Measurements from ENCODE around the gene TLR3. TPM values are rescaled to one million over a fixed set of nuclear protein-coding genes. Genes with fewer than 3 reads are reported as not detected.
A peak's percentile ranks its signal among the peaks of the same experiment; 100 is the strongest.

TLR3 gene
- total and polyA plus RNA-seq, 3 experiments from 2014 or later = 0.11 to 5.2 (median 0.33) TPM

DNA sequence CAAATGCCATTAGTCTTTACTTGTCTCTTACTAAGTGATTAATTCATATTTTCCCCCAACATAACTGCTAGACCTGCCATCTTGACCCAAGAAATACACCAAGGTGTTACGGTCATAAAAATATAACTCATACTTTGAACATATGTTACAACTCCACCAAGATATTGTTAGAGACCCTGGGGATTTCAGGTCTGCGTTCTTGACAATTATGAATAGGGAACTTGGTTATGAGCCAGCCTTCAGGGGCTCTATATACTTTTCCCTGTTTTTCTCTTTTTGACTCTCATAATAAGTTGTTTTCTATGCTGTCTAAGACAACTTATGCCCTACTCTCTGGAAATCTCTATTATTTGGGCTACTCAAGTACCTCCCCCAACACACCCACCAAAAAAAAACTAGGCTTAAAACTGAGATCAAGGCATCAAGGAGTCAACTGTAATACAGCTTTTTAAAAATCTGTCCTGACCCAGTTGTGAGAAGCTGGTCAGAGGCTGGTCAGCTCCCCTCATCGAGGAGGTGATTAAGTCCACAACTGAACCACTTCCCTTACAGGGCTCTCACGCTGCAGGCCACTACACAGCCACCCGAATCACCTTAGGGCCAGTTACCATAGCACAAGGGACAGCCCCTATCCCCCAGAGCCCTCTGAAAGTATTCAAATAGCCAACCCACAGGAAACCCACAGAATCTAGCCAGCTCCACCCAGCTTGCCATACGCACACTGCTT is 10.5 kb upstream of the TLR3 start:
- H3K27me3 Mint-ChIP-seq = peaks cover 5 to 15% of the 10 kb centered on the region in 2 donors
- H3K4me3 Mint-ChIP-seq = peak overlapping the region in 1 of 7 donors; percentile 39
- no peaks in the 10 kb centered on the region for H3K36me3 ChIP-seq (ENCODE audit: insufficient read depth, low read length)
- H3K4me1 Mint-ChIP-seq = peaks cover 10 to 13% (median 10%) of the 10 kb centered on the region in 3 donors
- H3K4me1 ChIP-seq (ENCODE audit: insufficient read depth, low read length) = peaks cover 4% of the 10 kb centered on the region
- H3K27me3 ChIP-seq (ENCODE audit: insufficient read depth, low read length, poor library complexity, severe bottlenecking) = no peaks in the 10 kb centered on the region
- POLR2A ChIA-PET = no interaction called here
- peaks cover 0 to 3% (median 2%) of the 10 kb centered on the region in 3 donors for H3K36me3 Mint-ChIP-seq
- H3K4me3 ChIP-seq (ENCODE audit: low read length) = no peak overlapping the region
- CTCF ChIA-PET = no interaction called here
- H3K27ac ChIP-seq (ENCODE audit: low read depth, low read length) = no peak overlapping the region
- DNase-seq = no peak
- peaks cover 0 to 7% (median 0%) of the 10 kb centered on the region in 5 donors for H3K9me3 Mint-ChIP-seq
- no peaks in the 10 kb centered on the region for H3K9me3 ChIP-seq (ENCODE audit: low read length)
- peak overlapping the region in 2 of 8 donors; percentile 1 to 48 for H3K27ac Mint-ChIP-seq

DNA sequence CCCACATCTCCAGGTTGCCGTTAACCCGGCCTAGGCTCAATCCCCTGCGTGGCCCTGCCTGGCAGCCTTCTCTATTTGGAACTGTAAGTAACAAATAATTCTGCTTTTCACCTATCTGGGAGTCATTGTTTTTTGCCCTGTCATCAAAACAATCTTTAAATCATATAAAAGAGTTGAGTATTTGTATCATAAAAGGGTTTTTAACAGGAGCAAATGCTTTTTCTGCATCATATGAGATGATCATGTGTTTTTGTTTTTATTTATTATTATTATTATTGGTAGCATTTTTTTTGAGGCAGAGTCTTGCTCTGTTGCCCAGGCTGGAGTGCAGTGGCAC is 10.0 kb upstream of the TLR3 start:
- ChIA-PET POLR2A (no interaction called here), CTCF (no interaction called here)
- no peaks in the 10 kb centered on the region for H3K9me3 ChIP-seq (ENCODE audit: low read length)
- Mint-ChIP-seq H3K9me3 (peaks cover 0 to 7% (median 0%) of the 10 kb centered on the region in 5 donors), H3K4me3 (peak overlapping the region in 1 of 7 donors; percentile 15), H3K27me3 (peaks cover 8 to 19% of the 10 kb centered on the region in 2 donors), H3K4me1 (peaks cover 10 to 13% (median 10%) of the 10 kb centered on the region in 3 donors), H3K27ac (peak overlapping the region in 2 of 8 donors; percentile 48 to 55), H3K36me3 (peaks cover 0 to 3% (median 2%) of the 10 kb centered on the region in 3 donors)
- H3K27me3 ChIP-seq (ENCODE audit: insufficient read depth, low read length, poor library complexity, severe bottlenecking) = no peaks in the 10 kb centered on the region
- DNase-seq = no peak
- no peak overlapping the region for H3K4me3 ChIP-seq (ENCODE audit: low read length)
- H3K36me3 ChIP-seq (ENCODE audit: insufficient read depth, low read length) = no peaks in the 10 kb centered on the region
- H3K4me1 ChIP-seq (ENCODE audit: insufficient read depth, low read length) = peaks cover 4% of the 10 kb centered on the region
- H3K27ac ChIP-seq (ENCODE audit: low read depth, low read length) = no peak overlapping the region

DNA sequence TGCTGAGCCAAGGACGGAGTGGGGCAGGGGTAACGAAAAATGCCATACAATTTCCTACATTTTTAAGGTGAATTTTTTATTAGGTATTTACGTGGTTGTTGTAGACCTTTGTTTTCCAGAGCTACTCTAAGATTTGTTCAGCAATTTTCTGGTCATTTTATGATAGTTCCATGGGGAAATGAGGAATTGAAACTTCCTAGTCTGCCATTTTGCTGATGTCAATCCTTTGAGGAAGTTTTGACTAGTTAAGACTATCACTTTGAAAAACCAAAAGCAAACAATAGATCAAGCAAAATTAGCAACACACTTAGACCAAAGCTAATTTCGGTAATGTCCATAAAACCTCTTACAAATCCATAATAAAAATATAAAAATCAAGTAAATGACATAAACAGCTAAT is 7.0 kb upstream of the TLR3 start:
- Histone ChIP-seq H3K36me3 (ENCODE audit: insufficient read depth, low read length) (no peaks in the 10 kb centered on the region), H3K9me3 (ENCODE audit: low read length) (no peaks in the 10 kb centered on the region), H3K4me1 (ENCODE audit: insufficient read depth, low read length) (peaks cover 4% of the 10 kb centered on the region), H3K27ac (ENCODE audit: low read depth, low read length) (no peak overlapping the region), H3K27me3 (ENCODE audit: insufficient read depth, low read length, poor library complexity, severe bottlenecking) (no peaks in the 10 kb centered on the region), H3K4me3 (ENCODE audit: low read length) (no peak overlapping the region)
- H3K36me3 Mint-ChIP-seq = peaks cover 0 to 3% (median 2%) of the 10 kb centered on the region in 3 donors
- ChIA-PET POLR2A (interaction anchor here (0.8 kb wide), 1 partner anchor 43 kb away, joined by 3 read pairs; no protein-coding TSS in a partner anchor), CTCF (interaction anchor here (0.8 kb wide), 1 partner anchor 76 kb away, joined by 3 read pairs; no protein-coding TSS in a partner anchor)
- peaks cover 10 to 13% (median 10%) of the 10 kb centered on the region in 3 donors for H3K4me1 Mint-ChIP-seq
- peaks cover 0 to 3% (median 0%) of the 10 kb centered on the region in 5 donors for H3K9me3 Mint-ChIP-seq
- no peak for DNase-seq
- H3K27ac Mint-ChIP-seq = no peak overlapping the region
- peaks cover 8 to 34% of the 10 kb centered on the region in 2 donors for H3K27me3 Mint-ChIP-seq
- no peak overlapping the region for H3K4me3 Mint-ChIP-seq

DNA sequence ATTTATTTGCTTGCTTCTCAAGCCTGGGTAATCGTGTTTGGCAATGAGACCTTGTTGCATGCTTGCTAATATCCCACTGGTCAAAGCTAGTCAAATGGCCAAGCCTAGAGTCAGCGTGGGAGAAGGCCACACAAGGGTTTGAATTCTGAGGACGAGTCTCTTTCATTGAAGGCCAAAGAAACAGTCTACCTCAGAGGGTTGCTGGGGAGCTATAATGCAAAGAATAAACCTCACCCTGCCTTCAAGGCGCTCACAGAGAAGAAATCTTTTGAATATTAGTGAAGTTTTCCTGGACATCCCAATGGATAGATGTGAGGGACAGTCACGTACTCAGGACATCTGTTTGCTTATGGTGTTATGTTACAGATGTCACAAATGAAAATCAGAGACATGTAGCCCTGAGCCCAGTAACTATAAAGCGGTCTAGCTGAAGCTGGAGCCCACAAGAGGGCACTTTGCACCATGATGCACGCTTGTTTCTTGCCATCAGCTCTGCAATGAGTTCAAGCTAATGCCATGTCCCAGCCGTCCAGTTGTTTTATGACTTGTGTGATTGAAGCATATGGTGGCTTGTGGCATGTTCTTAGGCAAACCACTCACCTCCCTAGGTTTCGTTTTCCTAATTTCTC is 1.1 kb upstream of the TLR3 start:
- Histone ChIP-seq H3K27ac (ENCODE audit: low read depth, low read length) (no peak overlapping the region), H3K36me3 (ENCODE audit: insufficient read depth, low read length) (no peaks in the 10 kb centered on the region), H3K4me3 (ENCODE audit: low read length) (peak overlapping the region; percentile 67), H3K27me3 (ENCODE audit: insufficient read depth, low read length, poor library complexity, severe bottlenecking) (no peaks in the 10 kb centered on the region), H3K9me3 (ENCODE audit: low read length) (no peaks in the 10 kb centered on the region), H3K4me1 (ENCODE audit: insufficient read depth, low read length) (peaks cover 16% of the 10 kb centered on the region)
- ChIA-PET POLR2A (interaction anchor here (1.9 kb wide), 1 partner anchor 123 kb away, joined by 7 read pairs; the partner anchor contains the start of gene CYP4V2), CTCF (interaction anchor here (0.7 to 3.2 kb wide), 10 partner anchors 16 to 519 kb away, joined by 3 to 13 read pairs (median 4); partner anchors contain the start of gene CYP4V2)
- Mint-ChIP-seq H3K4me3 (peak overlapping the region; percentile 73 to 89 (median 82)), H3K27me3 (peaks cover 3 to 24% of the 10 kb centered on the region in 2 donors), H3K36me3 (no peaks in the 10 kb centered on the region), H3K4me1 (peaks cover 25 to 36% (median 28%) of the 10 kb centered on the region in 3 donors), H3K9me3 (no peaks in the 10 kb centered on the region), H3K27ac (peak overlapping the region in 3 of 8 donors; percentile 78 to 86 (median 82))
- DNase-seq = peak in 4 of 5 donors; percentile 3 to 57 (median 19)

DNA sequence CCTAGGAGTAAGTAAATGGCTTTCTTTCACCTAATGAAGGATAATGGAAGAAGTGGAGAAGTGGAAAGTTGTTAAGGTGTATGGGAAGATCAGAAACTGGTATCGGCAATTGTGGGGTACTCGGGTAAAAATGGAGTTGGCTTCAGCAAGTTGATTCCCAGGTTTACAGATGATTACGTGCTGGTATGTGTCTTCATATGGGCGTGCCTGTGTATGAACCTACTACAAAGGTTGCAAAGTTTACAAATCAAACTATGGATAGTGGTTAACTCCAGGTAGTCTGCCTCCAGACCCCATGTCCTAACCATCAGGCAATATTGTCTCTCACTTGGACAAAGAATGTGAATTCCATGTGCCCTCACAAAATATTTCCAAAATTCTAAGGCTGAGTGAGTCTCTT is 773 bp downstream of the TLR3 start:
- H3K9me3 Mint-ChIP-seq = no peaks in the 10 kb centered on the region
- H3K27me3 Mint-ChIP-seq = peaks cover 2 to 14% of the 10 kb centered on the region in 2 donors
- no peak for DNase-seq
- H3K4me1 Mint-ChIP-seq = peaks cover 28 to 36% (median 28%) of the 10 kb centered on the region in 3 donors
- H3K9me3 ChIP-seq (ENCODE audit: low read length) = no peaks in the 10 kb centered on the region
- no peaks in the 10 kb centered on the region for H3K27me3 ChIP-seq (ENCODE audit: insufficient read depth, low read length, poor library complexity, severe bottlenecking)
- peak overlapping the region; percentile 81 to 90 (median 83) for H3K4me3 Mint-ChIP-seq
- ChIA-PET CTCF (interaction anchor here (2.4 to 3.2 kb wide), 2 partner anchors 68 to 518 kb away, joined by 9 to 13 read pairs; no protein-coding TSS in a partner anchor), POLR2A (no interaction called here)
- peak overlapping the region in 7 of 8 donors; percentile 36 to 87 (median 54) for H3K27ac Mint-ChIP-seq
- peaks cover 16% of the 10 kb centered on the region for H3K4me1 ChIP-seq (ENCODE audit: insufficient read depth, low read length)
- H3K36me3 ChIP-seq (ENCODE audit: insufficient read depth, low read length) = no peaks in the 10 kb centered on the region
- H3K36me3 Mint-ChIP-seq = no peaks in the 10 kb centered on the region
- H3K4me3 ChIP-seq (ENCODE audit: low read length) = peak overlapping the region; percentile 67
- H3K27ac ChIP-seq (ENCODE audit: low read depth, low read length) = no peak overlapping the region

DNA sequence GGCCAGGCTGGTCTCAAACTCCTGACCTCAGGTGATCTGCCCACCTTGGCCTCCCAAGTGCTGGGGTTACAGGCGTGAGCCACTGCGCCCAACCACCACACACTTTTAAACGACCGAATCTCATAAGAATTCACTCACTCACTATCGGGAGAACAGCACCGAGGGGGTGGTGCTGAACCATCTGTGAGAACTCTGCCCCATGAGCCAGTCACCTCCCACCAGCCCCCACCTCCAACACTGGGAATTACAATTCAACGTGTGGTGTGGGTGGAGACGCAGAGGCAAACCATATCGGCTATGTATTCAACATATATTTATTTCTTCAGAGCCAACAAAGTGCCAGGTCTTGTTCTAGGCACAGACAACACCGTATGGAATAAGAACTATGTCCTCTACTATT is 3.6 kb downstream of the TLR3 start:
- Histone ChIP-seq H3K27me3 (ENCODE audit: insufficient read depth, low read length, poor library complexity, severe bottlenecking) (no peaks in the 10 kb centered on the region), H3K4me1 (ENCODE audit: insufficient read depth, low read length) (peaks cover 16% of the 10 kb centered on the region), H3K4me3 (ENCODE audit: low read length) (no peak overlapping the region), H3K27ac (ENCODE audit: low read depth, low read length) (no peak overlapping the region), H3K36me3 (ENCODE audit: insufficient read depth, low read length) (no peaks in the 10 kb centered on the region), H3K9me3 (ENCODE audit: low read length) (no peaks in the 10 kb centered on the region)
- no peak overlapping the region for H3K4me3 Mint-ChIP-seq
- ChIA-PET POLR2A (no interaction called here), CTCF (no interaction called here)
- H3K27ac Mint-ChIP-seq = no peak overlapping the region
- peaks cover 0 to 2% of the 10 kb centered on the region in 2 donors for H3K27me3 Mint-ChIP-seq
- H3K4me1 Mint-ChIP-seq = peaks cover 24 to 36% (median 27%) of the 10 kb centered on the region in 3 donors
- H3K36me3 Mint-ChIP-seq = peaks cover 0 to 6% (median 0%) of the 10 kb centered on the region in 3 donors
- DNase-seq = no peak
- H3K9me3 Mint-ChIP-seq = no peaks in the 10 kb centered on the region

DNA sequence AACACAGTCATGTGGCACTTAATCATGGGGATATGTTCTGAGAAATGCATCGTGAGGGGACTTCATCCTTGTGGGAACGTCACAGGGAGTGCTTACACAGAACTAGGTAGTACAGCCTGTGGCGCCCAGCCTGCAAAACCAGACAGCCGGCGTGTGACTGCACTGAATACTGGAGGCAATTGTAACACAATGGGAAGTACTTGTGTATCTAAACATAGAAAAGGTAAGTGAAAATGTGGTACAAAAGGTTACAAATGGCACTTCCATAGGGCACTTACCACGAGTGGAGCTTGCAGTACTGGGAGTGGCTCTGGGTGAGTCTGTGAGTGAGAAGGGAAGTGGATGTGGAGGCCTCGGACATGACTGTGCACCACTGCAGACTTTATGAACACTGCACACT is 5.2 kb downstream of the TLR3 start:
- Histone ChIP-seq H3K27me3 (ENCODE audit: insufficient read depth, low read length, poor library complexity, severe bottlenecking) (no peaks in the 10 kb centered on the region), H3K36me3 (ENCODE audit: insufficient read depth, low read length) (no peaks in the 10 kb centered on the region), H3K4me3 (ENCODE audit: low read length) (no peak overlapping the region), H3K9me3 (ENCODE audit: low read length) (no peaks in the 10 kb centered on the region), H3K27ac (ENCODE audit: low read depth, low read length) (no peak overlapping the region), H3K4me1 (ENCODE audit: insufficient read depth, low read length) (peaks cover 7% of the 10 kb centered on the region)
- H3K9me3 Mint-ChIP-seq = no peaks in the 10 kb centered on the region
- POLR2A ChIA-PET = no interaction called here
- DNase-seq = no peak
- H3K36me3 Mint-ChIP-seq = peaks cover 0 to 11% (median 5%) of the 10 kb centered on the region in 3 donors
- no peak overlapping the region for H3K4me3 Mint-ChIP-seq
- peaks cover 0 to 2% of the 10 kb centered on the region in 2 donors for H3K27me3 Mint-ChIP-seq
- CTCF ChIA-PET = no interaction called here
- peaks cover 10 to 23% (median 15%) of the 10 kb centered on the region in 3 donors for H3K4me1 Mint-ChIP-seq
- H3K27ac Mint-ChIP-seq = no peak overlapping the region

All from CD8-positive, alpha-beta memory T cell (primary cell).